Pancreas (tissue), 10 donors: ENCODE results near the gene CLCN2. TPM values are rescaled to one million over a fixed set of nuclear protein-coding genes. Genes with fewer than 3 reads are reported as not detected.

ENCODE experiments used
- ATAC-seq, 4 donors: fragments of 200-7000 bp; cut with Tn5 transposase; one replicate each; pipeline versions ENCODE4 v1.8.0 to v1.9.1; 2020; ENCODE audit warnings: mild to moderate bottlenecking in 4 of 4, moderate library complexity in 4 of 4
- DNase-seq, 6 donors: peaks; one replicate each; pipeline ENCODE4 v3.0.0-alpha.2; 2020
- FAIRE-seq: peaks from 2 replicates; lab custom pipeline; 2012; peaks lifted over from hg19 to GRCh38; lab: Jason Lieb, UNC
- H3K27ac ChIP-seq, 4 donors: fragments of 200-600 bp; sonication (generic); 1 replicate in 3 of 4; 2 replicates in 1 of 4; pipeline versions ENCODE4 v1.5.0 to v1.8.0; 2020
- H3K27me3 ChIP-seq, 4 donors: fragments of 200-600 bp; one replicate each; pipeline ENCODE4 v1.8.0; 2021
- H3K36me3 ChIP-seq, 3 donors: fragments of 200-600 bp; sonication (generic) in 1 of 3; one replicate each; pipeline versions ENCODE4 v1.5.0 to v1.8.0; 2020 to 2021
- H3K4me1 ChIP-seq, 3 donors: fragments of 200-600 bp; one replicate each; pipeline ENCODE4 v1.8.0; 2021
- H3K4me3 ChIP-seq, 4 donors: fragments of 200-600 bp; sonication (generic) in 2 of 4; one replicate each; pipeline versions ENCODE4 v1.5.0 to v1.8.0; 2020 to 2021
- H3K9me3 ChIP-seq, 4 donors: fragments of 200-600 bp; one replicate each; pipeline ENCODE4 v1.8.0; 2021
- WGBS, 2 donors: extraction: QIAGEN DNeasy Blood & Tissue Kit; methylation state at CpG; one replicate each; pipeline ENCODE4 v1.1.7; 2013; 5-methylcytosine and 5-hydroxymethylcytosine counted together
- intact Hi-C, 3 donors: fragments of 100-400 bp; cut with DNase I; formaldehyde crosslinking; loops; one replicate each; pipeline versions ENCODE4 v1.11.1 to v1.14.2; 2022
- polyA plus RNA-seq, 2 donors: library from polyadenylated mRNA; stranded (reverse); fragments of 200-250 nt; gene quantifications; one replicate each; pipeline ENCODE4 v1.2.3, GENCODE V29; 2013
- total RNA-seq, 6 donors: library from RNA; stranded (reverse); fragmentation: NEBNext Ultra II Directional in 4 of 6; extraction: Animal tissue kit (Norgen Biotek cat#: 25700) in 4 of 6; gene quantifications; one replicate each; pipeline versions ENCODE4 v1.2.1 to v1.2.4, GENCODE V29; 2021 to 2023
- TF ChIP-seq, protein P1 (sequence below), 4 donors: fragments of 200-600 bp; sonication (generic) in 3 of 4; IDR thresholded peaks; one replicate each; pipeline versions ENCODE4 v1.5.0 to v1.8.0; 2021; ENCODE audit warnings: antibody characterized with exemption in 4 of 4
- donor health status: healthy with polysubstance abuse.
- donor health status: DM: no; HTN: no; CAD: no; lungs with moderate emphysema.
- donor health status: DM: no; HTN: no; CAD: no.
- donor health status: control.
- donor health status: control.
- donor health status: Bipolar disorder and iron deficiency.
- donor health status: DM: yes; HTN: yes; CAD: no.
- donor health status: DM: no; HTN: no; CAD: no.
- donor health status: DM: no; HTN: no; CAD: no.
- donor health status: DM: yes; HTN: yes; CAD: no.

The CLCN2 gene
- total and polyA plus RNA-seq, 8 donors: 4.9 to 25.5 (median 7.9) TPM

DNA sequence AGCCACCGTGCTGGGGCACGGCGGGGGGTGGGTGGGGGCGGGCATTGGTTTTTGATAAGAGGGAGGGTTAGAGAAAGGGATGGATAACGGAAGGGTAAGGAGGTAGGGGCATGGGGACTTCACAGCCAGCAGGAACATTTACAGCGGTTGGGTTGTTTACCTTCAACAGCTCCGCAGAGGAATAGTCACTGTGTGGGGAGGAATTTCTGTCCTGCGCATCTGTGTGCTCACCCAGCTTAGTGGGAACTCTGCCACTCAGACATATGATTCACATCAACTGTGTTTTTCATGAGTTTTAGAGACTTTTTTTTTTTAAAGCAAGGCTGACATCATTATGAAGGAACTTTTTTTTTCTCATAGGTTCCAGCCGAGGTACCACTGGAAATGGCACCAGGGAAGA, 38.0 kb upstream of the CLCN2 start:
- WGBS, 2 donors: 27 to 36% methylated on average over 9 of the region's 9 CpGs
- Histone ChIP-seq H3K4me1 (peaks cover 0 to 7% (median 0%) of the 10 kb centered on the region in 3 donors), H3K9me3 (no peaks in the 10 kb centered on the region), H3K27ac (no peak overlapping the region), H3K4me3 (no peak overlapping the region), H3K27me3 (no peaks in the 10 kb centered on the region), H3K36me3 (no peaks in the 10 kb centered on the region)
- no peak for DNase-seq
- TF ChIP-seq, protein P1, sequence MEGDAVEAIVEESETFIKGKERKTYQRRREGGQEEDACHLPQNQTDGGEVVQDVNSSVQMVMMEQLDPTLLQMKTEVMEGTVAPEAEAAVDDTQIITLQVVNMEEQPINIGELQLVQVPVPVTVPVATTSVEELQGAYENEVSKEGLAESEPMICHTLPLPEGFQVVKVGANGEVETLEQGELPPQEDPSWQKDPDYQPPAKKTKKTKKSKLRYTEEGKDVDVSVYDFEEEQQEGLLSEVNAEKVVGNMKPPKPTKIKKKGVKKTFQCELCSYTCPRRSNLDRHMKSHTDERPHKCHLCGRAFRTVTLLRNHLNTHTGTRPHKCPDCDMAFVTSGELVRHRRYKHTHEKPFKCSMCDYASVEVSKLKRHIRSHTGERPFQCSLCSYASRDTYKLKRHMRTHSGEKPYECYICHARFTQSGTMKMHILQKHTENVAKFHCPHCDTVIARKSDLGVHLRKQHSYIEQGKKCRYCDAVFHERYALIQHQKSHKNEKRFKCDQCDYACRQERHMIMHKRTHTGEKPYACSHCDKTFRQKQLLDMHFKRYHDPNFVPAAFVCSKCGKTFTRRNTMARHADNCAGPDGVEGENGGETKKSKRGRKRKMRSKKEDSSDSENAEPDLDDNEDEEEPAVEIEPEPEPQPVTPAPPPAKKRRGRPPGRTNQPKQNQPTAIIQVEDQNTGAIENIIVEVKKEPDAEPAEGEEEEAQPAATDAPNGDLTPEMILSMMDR (IDR thresholded peaks at IDR 0.05): no peak
- no peak for FAIRE-seq
- peak in 2 of 4 donors; percentile 31 to 58 for ATAC-seq
- intact Hi-C loops: no loop called here

DNA sequence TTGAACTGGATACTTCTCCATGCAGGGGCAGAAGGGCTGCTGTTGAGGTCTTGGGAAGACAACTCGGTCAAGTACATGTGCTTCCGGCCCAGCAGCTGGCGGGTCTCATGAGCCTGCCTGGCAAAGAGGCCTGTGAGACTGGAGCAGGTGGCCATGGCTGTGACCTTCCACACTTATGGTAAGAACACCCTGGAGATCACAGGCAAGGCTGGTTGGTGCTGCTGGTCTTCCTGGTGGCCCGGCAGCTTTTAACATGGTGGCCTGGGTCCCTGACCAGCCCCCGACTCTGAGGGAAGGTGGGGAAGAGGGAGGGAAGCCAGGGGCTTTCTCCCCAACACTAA, 33.9 kb upstream of the CLCN2 start:
- H3K9me3 ChIP-seq: no peaks in the 10 kb centered on the region
- FAIRE-seq: no peak
- ATAC-seq: peak; percentile 88 to 98 (median 96)
- 43 to 57% methylated on average over 5 of the region's 5 CpGs for WGBS, 2 donors
- peak overlapping the region in 2 of 4 donors; percentile 16 to 31 for H3K27ac ChIP-seq
- DNase-seq: peak; percentile 74 to 91 (median 82)
- intact Hi-C loops: no loop called here
- no peaks in the 10 kb centered on the region for H3K36me3 ChIP-seq
- H3K27me3 ChIP-seq: no peaks in the 10 kb centered on the region
- TF ChIP-seq, protein P1 (IDR thresholded peaks at IDR 0.05): no peak
- H3K4me3 ChIP-seq: no peak overlapping the region
- H3K4me1 ChIP-seq: peaks cover 0 to 7% (median 0%) of the 10 kb centered on the region in 3 donors

DNA sequence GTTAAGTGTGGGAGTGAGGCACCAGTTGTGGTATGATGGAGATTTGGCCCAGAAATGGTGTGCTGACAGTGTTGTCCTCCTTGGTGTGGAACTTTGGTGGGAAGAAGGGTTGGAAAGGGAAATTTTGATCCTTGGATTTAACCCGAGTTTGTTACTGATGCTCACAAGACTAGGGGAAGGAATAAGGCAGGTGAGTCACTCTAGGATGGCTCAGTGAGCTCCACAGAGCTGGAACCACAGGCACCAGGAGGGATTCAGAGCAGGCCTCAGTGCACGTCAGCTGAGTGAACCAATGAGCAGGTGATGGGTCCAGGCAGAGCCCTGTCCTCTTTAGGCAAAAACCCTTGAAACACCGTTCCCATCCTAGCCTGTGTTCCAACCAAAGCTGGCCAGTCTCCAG, 29.9 kb upstream of the CLCN2 start:
- TF ChIP-seq, protein P1 (IDR thresholded peaks at IDR 0.05): no peak
- no peaks in the 10 kb centered on the region for H3K9me3 ChIP-seq
- H3K4me3 ChIP-seq: no peak overlapping the region
- no peak overlapping the region for H3K27ac ChIP-seq
- FAIRE-seq: no peak
- 79 to 86% methylated on average over 3 of the region's 3 CpGs for WGBS, 2 donors
- ATAC-seq: no peak
- intact Hi-C loops: no loop called here
- no peaks in the 10 kb centered on the region for H3K27me3 ChIP-seq
- DNase-seq: peak in 1 of 6 donors; percentile 21
- H3K36me3 ChIP-seq: no peaks in the 10 kb centered on the region
- peaks cover 0 to 7% (median 0%) of the 10 kb centered on the region in 3 donors for H3K4me1 ChIP-seq

DNA sequence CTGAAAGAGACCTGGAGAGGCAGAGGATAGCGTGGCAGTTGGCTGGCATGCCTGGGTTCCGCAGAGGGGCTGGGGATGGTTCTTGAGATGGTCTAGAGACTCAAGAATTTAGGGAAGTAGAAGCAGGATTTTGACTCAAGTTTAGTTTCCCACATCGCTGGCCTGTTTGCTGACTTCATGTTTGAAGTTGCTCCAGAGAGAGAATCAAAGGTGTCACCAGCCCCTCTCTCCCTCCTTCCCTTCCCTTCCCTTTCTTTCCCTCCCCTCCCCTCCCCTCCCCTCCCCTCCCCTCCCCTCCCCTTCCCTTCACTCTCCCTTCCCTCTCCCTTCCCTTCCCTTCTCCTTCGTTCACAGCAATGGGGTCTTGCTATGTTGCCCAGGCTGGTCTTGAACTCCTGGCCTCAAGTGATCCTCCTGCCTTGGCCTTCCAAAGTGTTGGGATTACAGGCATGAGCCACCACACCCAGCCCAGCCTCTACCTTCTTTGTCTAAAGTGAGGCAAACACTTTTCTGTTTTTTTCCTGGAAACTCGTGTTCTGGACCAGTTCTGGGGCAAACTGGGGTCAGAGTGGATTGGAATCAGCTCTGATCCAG, 28.6 kb upstream of the CLCN2 start:
- TF ChIP-seq, protein P1 (IDR thresholded peaks at IDR 0.05): no peak
- WGBS, 2 donors: 91 to 95% methylated on average over 4 to 5 of the region's 5 CpGs
- Histone ChIP-seq H3K4me1 (peaks cover 0 to 1% (median 0%) of the 10 kb centered on the region in 3 donors), H3K27me3 (no peaks in the 10 kb centered on the region), H3K9me3 (no peaks in the 10 kb centered on the region), H3K27ac (no peak overlapping the region), H3K36me3 (no peaks in the 10 kb centered on the region), H3K4me3 (no peak overlapping the region)
- ATAC-seq (no peak), DNase-seq (no peak), FAIRE-seq (no peak)
- intact Hi-C loops: loop anchor here in 1 of 3 donors (10.0 kb wide), 1 partner anchor 145 kb away; no protein-coding TSS in a partner anchor

DNA sequence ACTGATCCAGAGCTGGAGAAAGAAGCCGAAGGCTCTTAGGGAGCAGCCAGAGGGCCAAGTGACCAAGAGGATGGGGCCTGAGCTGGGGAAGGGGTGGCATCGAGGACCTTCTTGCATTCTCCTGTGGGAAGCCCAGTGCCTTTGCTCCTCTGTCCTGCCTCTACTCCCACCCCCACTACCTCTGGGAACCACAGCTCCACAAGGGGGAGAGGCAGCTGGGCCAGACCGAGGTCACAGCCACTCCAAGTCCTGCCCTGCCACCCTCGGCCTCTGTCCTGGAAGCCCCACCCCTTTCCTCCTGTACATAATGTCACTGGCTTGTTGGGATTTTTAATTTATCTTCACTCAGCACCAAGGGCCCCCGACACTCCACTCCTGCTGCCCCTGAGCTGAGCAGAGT, 28.0 kb upstream of the CLCN2 start:
- ATAC-seq: no peak
- intact Hi-C loops: loop anchor here in 1 of 3 donors (10.0 kb wide), 1 partner anchor 145 kb away; no protein-coding TSS in a partner anchor
- Histone ChIP-seq H3K4me3 (no peak overlapping the region), H3K36me3 (no peaks in the 10 kb centered on the region), H3K27ac (no peak overlapping the region), H3K4me1 (no peaks in the 10 kb centered on the region), H3K9me3 (no peaks in the 10 kb centered on the region), H3K27me3 (no peaks in the 10 kb centered on the region)
- TF ChIP-seq, protein P1 (IDR thresholded peaks at IDR 0.05): no peak
- no peak for DNase-seq
- no peak for FAIRE-seq
- 65 to 72% methylated on average over 5 of the region's 5 CpGs for WGBS, 2 donors
